ENCODE data around the gene HECW1.

Gene HECW1

GRCh38 chr7:43491123-43491522 lies 378.7 kb downstream of the HECW1 start:
- TF ChIP-seq CTCF (conservative IDR thresholded peaks at IDR 0.05; ENCODE audit: low read length) (no peak), EZH2phosphoT487 (IDR thresholded peaks at IDR 0.05; ENCODE audit: borderline replicate concordance) (no peak)
- Histone ChIP-seq H3K36me3 (ENCODE audit: insufficient read depth, low read length) (no peaks in the 10 kb centered on the region), H3K9me3 (ENCODE audit: insufficient read depth, low read depth, low read length) (no peaks in the 10 kb centered on the region), H3K27me3 (ENCODE audit: insufficient read depth, low read length, poor library complexity, severe bottlenecking) (no peaks in the 10 kb centered on the region), H3K79me2 (ENCODE audit: insufficient read depth, low read length) (no peaks in the 10 kb centered on the region), H3K4me2 (ENCODE audit: low read depth, low read length, poor library complexity, severe bottlenecking) (no peak overlapping the region), H3K9ac (ENCODE audit: low read depth, low read length, poor library complexity, severe bottlenecking) (no peak overlapping the region), H3K4me3 (ENCODE audit: low read length, poor library complexity, severe bottlenecking) (no peak overlapping the region), H4K20me1 (ENCODE audit: insufficient read depth, low read length, poor library complexity, severe bottlenecking) (no peaks in the 10 kb centered on the region), H3K9me2 (replicated peaks; ENCODE audit: low read depth, low read length) (no peaks in the 10 kb centered on the region), H2AFZ (ENCODE audit: low read length) (no peak overlapping the region), H3K4me1 (ENCODE audit: insufficient read depth, low read length, poor library complexity, severe bottlenecking) (peaks cover 10% of the 10 kb centered on the region), H3F3A (ENCODE audit: low read depth) (no peaks in the 10 kb centered on the region)

- Histone ChIP-seq H3K79me2 (ENCODE audit: insufficient read depth, low read length) (no peaks in the 10 kb centered on the region), H3K4me1 (ENCODE audit: insufficient read depth, low read length, poor library complexity, severe bottlenecking) (peaks cover 18% of the 10 kb centered on the region), H3K27me3 (ENCODE audit: insufficient read depth, low read length, poor library complexity, severe bottlenecking) (no peaks in the 10 kb centered on the region), H3K36me3 (ENCODE audit: insufficient read depth, low read length) (no peaks in the 10 kb centered on the region), H3K9me3 (ENCODE audit: insufficient read depth, low read depth, low read length) (no peaks in the 10 kb centered on the region), H4K20me1 (ENCODE audit: insufficient read depth, low read length, poor library complexity, severe bottlenecking) (no peaks in the 10 kb centered on the region), H2AFZ (ENCODE audit: low read length) (no peak overlapping the region), H3K9me2 (replicated peaks; ENCODE audit: low read depth, low read length) (no peaks in the 10 kb centered on the region), H3K9ac (ENCODE audit: low read depth, low read length, poor library complexity, severe bottlenecking) (no peak overlapping the region), H3K4me3 (ENCODE audit: low read length, poor library complexity, severe bottlenecking) (no peak overlapping the region), H3K4me2 (ENCODE audit: low read depth, low read length, poor library complexity, severe bottlenecking) (no peak overlapping the region), H3F3A (ENCODE audit: low read depth) (no peaks in the 10 kb centered on the region)
- TF ChIP-seq EZH2phosphoT487 (IDR thresholded peaks at IDR 0.05; ENCODE audit: borderline replicate concordance) (no peak), CTCF (conservative IDR thresholded peaks at IDR 0.05; ENCODE audit: low read length) (no peak)
Measured at GRCh38 chr7:43491984-43492383, 379.5 kb downstream of the HECW1 start.

GRCh38 chr7:43492896-43493295 lies 380.4 kb downstream of the HECW1 start:
- no peaks in the 10 kb centered on the region for H3K9me2 ChIP-seq (replicated peaks; ENCODE audit: low read depth, low read length)
- no peak for TF ChIP-seq CTCF (conservative IDR thresholded peaks at IDR 0.05; ENCODE audit: low read length)
- no peak for TF ChIP-seq EZH2phosphoT487 (IDR thresholded peaks at IDR 0.05; ENCODE audit: borderline replicate concordance)
- H2AFZ ChIP-seq (ENCODE audit: low read length): no peak overlapping the region

More at GRCh38 chr7:43492896-43493295, 380.4 kb downstream of the HECW1 start:
- Histone ChIP-seq H4K20me1 (ENCODE audit: insufficient read depth, low read length, poor library complexity, severe bottlenecking) (no peaks in the 10 kb centered on the region), H3K4me3 (ENCODE audit: low read length, poor library complexity, severe bottlenecking) (no peak overlapping the region), H3K79me2 (ENCODE audit: insufficient read depth, low read length) (no peaks in the 10 kb centered on the region), H3K27me3 (ENCODE audit: insufficient read depth, low read length, poor library complexity, severe bottlenecking) (no peaks in the 10 kb centered on the region), H3K4me2 (ENCODE audit: low read depth, low read length, poor library complexity, severe bottlenecking) (no peak overlapping the region), H3K36me3 (ENCODE audit: insufficient read depth, low read length) (no peaks in the 10 kb centered on the region), H3K4me1 (ENCODE audit: insufficient read depth, low read length, poor library complexity, severe bottlenecking) (peaks cover 27% of the 10 kb centered on the region), H3K9ac (ENCODE audit: low read depth, low read length, poor library complexity, severe bottlenecking) (no peak overlapping the region), H3F3A (ENCODE audit: low read depth) (no peaks in the 10 kb centered on the region), H3K9me3 (ENCODE audit: insufficient read depth, low read depth, low read length) (no peaks in the 10 kb centered on the region)
